Spleen (tissue), 11 donors: ENCODE measurements around the gene EED. TPM values are rescaled to one million over a fixed set of nuclear protein-coding genes. Genes with fewer than 3 reads are reported as not detected.

ENCODE experiments used
- DNase-seq: peaks from one replicate; pipeline ENCODE4 v3.0.0-alpha.2; 2020
- H3K27ac ChIP-seq, 8 donors: fragments of 200-600 bp; sonication (generic) in 7 of 8; 1 replicate in 4 of 8; 2 replicates in 4 of 8; pipeline versions ENCODE4 v1.5.0 to v1.8.0; 2016 to 2021; ENCODE audit warnings: inconsistent platforms in 4 of 8, mild to moderate bottlenecking in 4 of 8, moderate library complexity in 1 of 8
- H3K27me3 ChIP-seq, 7 donors: fragments of 200-600 bp; sonication (generic) in 6 of 7; replicated peaks in 1 of 7; 1 replicate in 4 of 7; 2 replicates in 3 of 7; pipeline versions ENCODE4 v1.5.0 to v1.8.0; 2016 to 2021; ENCODE audit warnings: inconsistent platforms in 3 of 7, mild to moderate bottlenecking in 1 of 7
- H3K36me3 ChIP-seq, 6 donors: fragments of 200-600 bp; sonication (generic) in 5 of 6; 1 replicate in 4 of 6; 2 replicates in 2 of 6; pipeline versions ENCODE4 v1.5.0 to v1.8.0; 2016 to 2021; ENCODE audit warnings: inconsistent platforms in 2 of 6
- H3K4me1 ChIP-seq, 6 donors: fragments of 200-600 bp; sonication (generic) in 5 of 6; 1 replicate in 3 of 6; 2 replicates in 3 of 6; pipeline versions ENCODE4 v1.5.0 to v1.8.0; 2016 to 2021; ENCODE audit warnings: inconsistent platforms in 3 of 6
- H3K4me3 ChIP-seq, 8 donors: fragments of 200-600 bp; sonication (generic) in 7 of 8; 1 replicate in 4 of 8; 2 replicates in 4 of 8; pipeline versions ENCODE4 v1.5.0 to v1.8.0; 2016 to 2021; ENCODE audit warnings: inconsistent platforms in 4 of 8, mild to moderate bottlenecking in 4 of 8, moderate library complexity in 2 of 8
- H3K9me3 ChIP-seq, 8 donors: fragments of 200-600 bp; sonication (generic) in 7 of 8; 1 replicate in 4 of 8; 2 replicates in 4 of 8; pipeline versions ENCODE4 v1.5.0 to v1.8.0; 2016 to 2021; ENCODE audit warnings: inconsistent platforms in 4 of 8
- CTCF ChIP-seq, 11 experiments: fragments of 200-600 bp in 7 of 11; fragments of 450-650 bp in 4 of 11; sonication (generic) in 4 of 11; IDR thresholded peaks in 8 of 11; conservative IDR thresholded peaks in 3 of 11; 1 replicate in 7 of 11; 2 replicates in 4 of 11; pipeline versions ENCODE4 v1.4.0 to v1.8.0; 2016 to 2021; ENCODE audit warnings: antibody characterized with exemption in 11 of 11, inconsistent platforms in 4 of 11, mild to moderate bottlenecking in 1 of 11
- POLR2A ChIP-seq, 3 donors: fragments of 450-650 bp; IDR thresholded peaks; one replicate each; pipeline ENCODE4 v1.5.1; 2017; ENCODE audit warnings: antibody characterized with exemption in 3 of 3, mild to moderate bottlenecking in 1 of 3
- POLR2AphosphoS5 ChIP-seq, 3 donors: sonication (generic); formaldehyde crosslinking; IDR thresholded peaks; one replicate each; pipeline ENCODE4 v1.5.1; 2017; ENCODE audit warnings: antibody characterized with exemption in 3 of 3
- WGBS, 5 donors: extraction: QIAGEN DNeasy Blood & Tissue Kit in 3 of 5; methylation state at CpG; one replicate each; pipeline versions ENCODE4 v1.1.5 to v1.1.7; 2013 to 2018; 5-methylcytosine and 5-hydroxymethylcytosine counted together
- intact Hi-C: fragments of 100-400 bp; cut with DNase I; formaldehyde crosslinking; loops from one replicate; pipeline ENCODE4 v1.15.0; 2023; ENCODE audit warnings: low total_unique reads
- polyA plus RNA-seq, 3 donors: library from polyadenylated mRNA; stranded (reverse); fragments of 200-250 nt; gene quantifications; one replicate each; pipeline ENCODE4 v1.2.1, GENCODE V29; 2013
- total RNA-seq, 7 donors: library from RNA; depleted of rRNA in 3 of 7; stranded (reverse); fragments of >200 nt in 3 of 7; fragmentation: NEBNext Ultra II Directional in 4 of 7; extraction: Animal tissue kit (Norgen Biotek cat#: 25700) in 4 of 7; gene quantifications; one replicate each; pipeline versions ENCODE4 v1.1.0 to v1.2.1, GENCODE V29; 2016 to 2021
- donor health status: healthy with polysubstance abuse.
- donor health status: DM: no; HTN: no; CAD: no; lungs with moderate emphysema.
- donor health status: DM: no; HTN: no; CAD: no.
- donor health status: Bipolar disorder and iron deficiency.
- donor health status: healthy.
- donor health status: DM: no; HTN: no; CAD: no.
- donor health status: DM: yes; HTN: yes; CAD: no.

Gene EED
- total and polyA plus RNA-seq, 10 donors = 24.3 to 48.1 (median 31.1) TPM

GRCh38 chr11:86230921-86231434 lies 13.6 kb upstream of the EED start:
- intact Hi-C loops = no loop called here
- H3K27ac ChIP-seq = no peak overlapping the region
- TF ChIP-seq CTCF (IDR thresholded peaks at IDR 0.05 in 8 of 11, conservative IDR thresholded peaks at IDR 0.05 in 3 of 11) (no peak), POLR2A (IDR thresholded peaks at IDR 0.05) (no peak), POLR2AphosphoS5 (IDR thresholded peaks at IDR 0.05) (no peak)
- no peaks in the 10 kb centered on the region for H3K4me1 ChIP-seq
- H3K9me3 ChIP-seq = no peaks in the 10 kb centered on the region
- no peaks in the 10 kb centered on the region for H3K36me3 ChIP-seq
- DNase-seq = no peak
- no peaks in the 10 kb centered on the region for H3K27me3 ChIP-seq
- H3K4me3 ChIP-seq = no peak overlapping the region

GRCh38 chr11:86232556-86232955 lies 12.0 kb upstream of the EED start:
- intact Hi-C loops = no loop called here

GRCh38 chr11:86234831-86235461 lies 9.6 kb upstream of the EED start:
- H3K9me3 ChIP-seq = no peaks in the 10 kb centered on the region
- WGBS, 5 donors = 72 to 79% (median 75%) methylated on average over 2 of the region's 2 CpGs
- TF ChIP-seq POLR2AphosphoS5 (IDR thresholded peaks at IDR 0.05) (no peak), CTCF (IDR thresholded peaks at IDR 0.05 in 8 of 11, conservative IDR thresholded peaks at IDR 0.05 in 3 of 11) (no peak), POLR2A (IDR thresholded peaks at IDR 0.05) (no peak)
- H3K27ac ChIP-seq = no peak overlapping the region
- no peaks in the 10 kb centered on the region for H3K36me3 ChIP-seq
- no peak overlapping the region for H3K4me3 ChIP-seq
- no peaks in the 10 kb centered on the region for H3K4me1 ChIP-seq
- no peak for DNase-seq
- intact Hi-C loops = no loop called here
- no peaks in the 10 kb centered on the region for H3K27me3 ChIP-seq

More at GRCh38 chr11:86232556-86232955, 12.0 kb upstream of the EED start:
- no peaks in the 10 kb centered on the region for H3K27me3 ChIP-seq
- TF ChIP-seq CTCF (IDR thresholded peaks at IDR 0.05 in 8 of 11, conservative IDR thresholded peaks at IDR 0.05 in 3 of 11) = no peak
- no peak for TF ChIP-seq POLR2A (IDR thresholded peaks at IDR 0.05)
- TF ChIP-seq POLR2AphosphoS5 (IDR thresholded peaks at IDR 0.05) = no peak
- H3K4me3 ChIP-seq = no peak overlapping the region
- DNase-seq = no peak
- H3K36me3 ChIP-seq = no peaks in the 10 kb centered on the region
- H3K9me3 ChIP-seq = no peaks in the 10 kb centered on the region
- H3K4me1 ChIP-seq = no peaks in the 10 kb centered on the region
- H3K27ac ChIP-seq = no peak overlapping the region

- no peaks in the 10 kb centered on the region for H3K36me3 ChIP-seq
- H3K27ac ChIP-seq = no peak overlapping the region
- intact Hi-C loops = no loop called here
- H3K9me3 ChIP-seq = no peaks in the 10 kb centered on the region
- H3K27me3 ChIP-seq = no peaks in the 10 kb centered on the region
- 89 to 95% (median 93%) methylated on average over 9 of the region's 9 CpGs for WGBS, 5 donors
- TF ChIP-seq CTCF (IDR thresholded peaks at IDR 0.05 in 8 of 11, conservative IDR thresholded peaks at IDR 0.05 in 3 of 11) (no peak), POLR2A (IDR thresholded peaks at IDR 0.05) (no peak), POLR2AphosphoS5 (IDR thresholded peaks at IDR 0.05) (no peak)
- DNase-seq = no peak
- no peak overlapping the region for H3K4me3 ChIP-seq
- H3K4me1 ChIP-seq = no peaks in the 10 kb centered on the region
These were observed 7.2 kb upstream of the EED start for GRCh38 chr11:86237267-86237804.
